HG02588 (cell line): Measurements from ENCODE around the gene DDX52.

Experiments
- ATAC-seq: cut with Tn5 transposase; IDR thresholded peaks from one replicate; pipeline ENCODE4 v1.9.1; 2021; ENCODE audit warnings: mild to moderate bottlenecking, moderate library complexity; ENCODE audit not compliant: unreplicated experiment

DDX52 gene

GRCh38 chr17:37585066-37585465 lies 58.2 kb downstream of the DDX52 start:
- ATAC-seq = no peak

- ATAC-seq = no peak
Measured at GRCh38 chr17:37576281-37576680, 67.0 kb downstream of the DDX52 start.

- no peak for ATAC-seq
Measured at GRCh38 chr17:37574427-37574826, 68.8 kb downstream of the DDX52 start.

- ATAC-seq = no peak
Measured at GRCh38 chr17:37571674-37572073, 71.6 kb downstream of the DDX52 start.

- no peak for ATAC-seq
Measured at GRCh38 chr17:37570527-37571093, 72.6 kb downstream of the DDX52 start.

- ATAC-seq = no peak
Measured at GRCh38 chr17:37568350-37569053, 74.7 kb downstream of the DDX52 start.

GRCh38 chr17:37567538-37567937 lies 75.7 kb downstream of the DDX52 start:
- ATAC-seq = no peak

- ATAC-seq = no peak
Measured at GRCh38 chr17:37567137-37567536, 76.1 kb downstream of the DDX52 start.

- no peak for ATAC-seq
Measured at GRCh38 chr17:37564252-37564651, 79.0 kb downstream of the DDX52 start.

GRCh38 chr17:37562016-37562745 lies 81.1 kb downstream of the DDX52 start:
- no peak for ATAC-seq
